Ishikawa (cell line): ENCODE results near the gene FRRS1.

Experiments used
- EP300 ChIP-seq: IDR thresholded peaks from 2 replicates; pipeline ENCODE4 v1.6.1; 2012; ENCODE audit warnings: borderline replicate concordance
- YY1 ChIP-seq: IDR thresholded peaks from 2 replicates; pipeline ENCODE4 v1.6.1; 2012; ENCODE audit warnings: low read depth

DNA sequence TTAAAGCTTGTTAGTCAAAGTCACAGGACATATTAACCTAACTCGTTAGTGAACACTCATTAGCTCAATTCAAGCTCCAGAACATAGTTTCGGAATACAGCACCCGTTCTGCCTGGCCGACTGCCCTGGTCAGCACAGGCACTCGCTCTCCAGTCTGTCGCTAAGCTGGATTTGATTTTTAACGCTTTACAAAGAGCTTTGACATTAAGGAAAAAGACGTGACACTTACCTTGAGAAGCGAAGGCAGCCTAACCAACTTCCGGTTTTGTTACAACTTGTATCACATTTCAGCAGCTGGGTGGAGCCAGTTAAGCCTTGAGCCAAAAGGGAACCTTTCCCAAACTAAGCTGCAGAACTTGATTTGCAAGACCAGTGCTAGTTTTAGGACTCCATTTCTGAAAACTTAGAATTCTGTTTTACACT lies at the start of gene FRRS1:
- no peak; the same call in 1 of the 2 replicates for TF ChIP-seq EP300
- 0 out of 2 replicates have a peak, but pooled peaks have one; percentile 27 for TF ChIP-seq YY1
